GM21717 (cell line): ENCODE measurements around the gene NF2.

ENCODE experiments used
- ATAC-seq: cut with Tn5 transposase; IDR thresholded peaks from one replicate; pipeline ENCODE4 v1.9.1; 2021; ENCODE audit warnings: mild to moderate bottlenecking, moderate library complexity; ENCODE audit not compliant: unreplicated experiment

Gene NF2

DNA sequence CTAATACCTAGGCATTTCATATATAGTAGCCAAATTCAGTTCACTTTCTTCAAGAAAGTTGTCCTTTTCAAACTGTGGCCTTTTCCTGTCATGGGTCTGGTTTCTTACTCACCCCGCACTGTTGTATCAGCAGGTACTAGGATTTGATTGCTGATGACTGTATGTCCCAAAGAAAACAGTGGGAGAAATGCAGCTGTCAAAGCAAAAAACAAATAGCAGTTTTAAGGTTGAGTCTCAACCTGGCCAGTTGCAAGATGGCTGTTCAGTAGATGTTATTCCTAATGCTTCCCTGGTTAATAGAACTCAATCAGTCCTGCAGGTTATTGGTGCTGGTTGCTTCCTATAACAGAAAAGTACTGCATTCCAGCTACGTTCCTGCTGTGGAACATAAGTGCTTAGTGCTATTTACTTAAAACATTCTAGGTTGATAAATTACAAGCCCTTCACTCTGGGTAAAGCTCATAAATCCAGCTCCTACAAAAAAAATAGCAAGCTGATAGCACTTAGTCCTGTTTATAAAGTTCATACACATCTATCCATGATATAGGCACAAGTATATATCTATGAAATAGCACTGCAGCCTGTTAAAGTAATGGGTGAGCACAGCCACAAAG lies 26.6 kb downstream of the NF2 start:
- no peak for ATAC-seq

GRCh38 chr22:29630987-29631386 lies 27.6 kb downstream of the NF2 start:
- no peak for ATAC-seq

DNA sequence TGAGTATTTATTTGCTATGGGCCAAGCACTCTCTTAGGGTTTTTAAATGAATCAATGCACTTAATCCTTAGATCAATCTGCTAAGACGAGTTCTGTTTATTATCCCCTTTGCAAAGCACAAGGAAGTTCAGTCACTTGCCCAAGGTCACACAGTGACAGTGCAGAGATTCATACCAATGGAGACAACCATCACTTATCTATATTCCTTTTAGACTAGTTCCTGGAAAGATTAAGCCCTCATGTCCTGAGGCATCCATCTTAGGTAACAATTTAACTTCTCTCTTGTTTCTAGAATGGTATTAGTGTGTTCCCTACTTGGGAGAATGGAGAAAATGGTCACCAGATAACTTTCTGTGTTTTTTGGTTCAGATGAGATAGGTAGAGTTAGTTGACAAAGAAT lies 28.3 kb downstream of the NF2 start:
- no peak for ATAC-seq

DNA sequence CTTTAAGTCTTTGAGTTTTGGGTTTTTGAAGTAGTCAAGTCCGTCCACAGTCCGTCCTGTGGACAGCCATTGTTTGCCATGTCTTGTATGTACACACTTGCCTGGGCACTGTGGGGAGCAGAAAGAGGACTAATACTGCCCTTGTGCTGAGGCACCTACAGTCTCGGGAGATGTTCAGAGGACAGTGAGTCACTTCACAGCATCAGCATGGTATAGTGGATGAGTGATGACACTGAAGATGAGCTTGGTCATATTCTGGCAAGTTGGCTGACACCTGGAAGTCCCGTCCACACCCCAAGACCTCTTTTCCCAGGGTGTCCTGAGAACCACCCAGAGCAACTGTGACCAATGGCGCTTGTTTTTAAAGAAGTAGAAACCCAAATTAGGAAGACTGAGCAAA lies 29.2 kb downstream of the NF2 start:
- ATAC-seq: no peak

DNA sequence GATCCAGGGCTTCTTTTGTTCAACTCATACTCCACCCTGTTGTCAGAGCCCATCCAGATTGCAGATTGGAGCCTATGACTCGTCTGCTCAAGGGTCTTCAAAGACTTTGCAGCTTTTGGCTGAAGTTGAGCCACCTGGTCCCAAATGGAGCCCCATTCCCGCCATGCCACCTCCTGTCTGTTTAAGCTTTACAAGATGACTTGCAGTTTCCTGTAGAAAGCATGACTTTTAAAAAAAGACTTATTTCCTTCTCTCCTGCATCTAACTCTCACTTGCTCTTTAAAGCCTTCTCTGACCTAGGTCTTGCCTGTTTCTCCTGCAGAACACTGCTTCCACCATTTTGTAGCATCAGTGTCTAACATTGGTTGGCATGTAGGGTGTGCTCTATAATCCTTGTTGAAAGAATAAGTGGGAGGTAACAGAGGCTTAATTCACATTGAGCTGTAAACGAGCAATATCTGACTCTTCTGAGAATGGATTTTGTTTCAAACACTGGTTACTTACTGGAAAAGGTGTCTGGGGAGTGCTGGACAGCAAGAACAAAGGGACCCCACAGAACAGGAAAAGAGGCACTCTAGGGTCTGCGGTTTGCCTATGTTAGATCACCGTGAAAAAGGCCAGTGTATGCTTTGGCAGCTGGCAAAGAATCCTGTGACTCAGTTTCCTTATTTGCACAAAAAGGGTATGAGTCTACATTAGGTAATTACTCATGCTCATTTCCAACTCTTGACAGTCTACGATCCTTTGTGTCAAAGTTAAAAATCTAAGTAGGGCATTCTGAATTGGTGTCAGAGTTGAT lies 30.3 kb downstream of the NF2 start:
- ATAC-seq: no peak

GRCh38 chr22:29634847-29635246 lies 31.4 kb downstream of the NF2 start:
- ATAC-seq: no peak

DNA sequence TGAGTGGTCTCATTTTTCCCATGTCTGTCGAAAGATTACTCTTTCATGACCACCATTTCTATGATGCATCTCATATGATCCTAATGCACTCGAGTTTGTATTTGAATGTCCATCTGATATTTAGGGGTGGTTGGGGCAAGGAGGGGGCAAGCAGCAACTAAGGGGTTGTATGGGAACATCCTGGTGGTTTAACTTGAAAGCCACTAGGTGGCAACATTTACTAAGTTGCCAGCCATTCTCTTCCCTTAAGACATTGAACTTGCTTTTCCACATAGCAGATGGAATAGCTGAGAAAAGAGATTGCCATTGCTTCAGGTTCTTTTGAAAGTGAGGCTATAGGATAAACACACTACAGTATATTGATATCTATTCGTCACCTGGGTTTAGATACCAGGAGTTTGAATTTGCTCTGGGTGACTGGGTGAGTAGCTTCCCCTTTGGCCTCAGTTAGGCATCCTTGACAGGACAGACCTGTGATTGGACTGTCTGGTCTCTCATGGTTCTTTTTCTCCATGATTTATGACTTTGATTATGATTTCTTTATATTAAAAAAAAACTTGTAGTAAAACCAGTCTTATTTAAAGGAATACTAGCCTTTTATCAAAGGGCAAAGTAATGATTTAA lies 32.4 kb downstream of the NF2 start:
- ATAC-seq: no peak

DNA sequence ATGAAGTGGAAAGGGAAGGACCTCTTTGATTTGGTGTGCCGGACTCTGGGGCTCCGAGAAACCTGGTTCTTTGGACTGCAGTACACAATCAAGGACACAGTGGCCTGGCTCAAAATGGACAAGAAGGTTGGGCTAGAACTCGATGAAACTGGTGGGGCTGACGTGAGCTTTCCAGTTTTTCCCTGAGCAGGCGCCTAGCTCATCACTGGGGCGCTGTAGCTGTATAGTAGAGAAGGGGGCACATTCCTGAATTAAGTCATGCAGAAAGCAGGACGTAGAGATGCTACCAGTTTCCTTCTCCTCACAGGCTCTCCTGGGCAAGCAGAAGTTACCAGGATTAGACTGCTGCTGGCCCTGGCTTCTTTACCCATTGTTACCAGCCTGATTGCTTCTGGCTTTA lies 33.3 kb downstream of the NF2 start:
- no peak for ATAC-seq

DNA sequence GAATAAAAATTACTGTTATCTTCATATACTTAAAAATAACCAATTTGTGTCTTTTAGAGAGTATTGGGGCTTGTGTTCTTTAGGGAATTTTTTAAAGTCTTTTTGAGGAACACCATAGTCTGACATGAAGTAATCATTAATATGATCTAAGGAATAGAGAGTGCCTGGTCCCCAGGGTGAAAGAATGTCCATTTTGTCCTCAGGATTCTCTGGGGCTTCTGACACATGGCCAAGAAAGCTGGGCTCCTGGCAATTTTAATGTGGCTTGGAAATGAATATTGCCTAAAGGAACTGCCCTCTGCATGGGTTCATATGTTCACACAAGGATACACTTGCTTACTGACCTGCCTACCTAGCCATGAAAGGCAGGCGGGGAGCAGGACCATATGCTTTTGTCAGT lies 33.7 kb downstream of the NF2 start:
- no peak for ATAC-seq

DNA sequence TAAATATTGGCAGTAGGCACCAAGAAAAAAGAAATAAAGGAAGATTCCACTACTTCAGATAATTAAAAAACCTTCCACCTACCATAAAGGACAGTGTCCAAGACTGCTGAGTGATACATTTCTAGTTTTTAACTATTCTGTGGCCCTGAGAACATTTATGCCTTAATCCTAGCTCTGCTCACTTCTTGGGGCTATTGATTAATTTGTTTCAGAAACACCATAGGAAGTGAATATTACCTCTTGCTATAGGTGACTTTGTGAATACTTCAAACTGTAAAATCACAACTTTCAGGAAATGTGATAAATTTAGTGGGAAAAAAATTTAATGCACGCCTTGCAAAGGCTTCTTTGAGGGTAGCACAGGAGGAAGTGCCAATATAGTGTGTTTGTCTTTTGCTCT lies 35.2 kb downstream of the NF2 start:
- no peak for ATAC-seq

GRCh38 chr22:29639096-29639495 lies 35.7 kb downstream of the NF2 start:
- no peak for ATAC-seq

GRCh38 chr22:29641042-29641699 lies 37.7 kb downstream of the NF2 start:
- ATAC-seq: no peak

DNA sequence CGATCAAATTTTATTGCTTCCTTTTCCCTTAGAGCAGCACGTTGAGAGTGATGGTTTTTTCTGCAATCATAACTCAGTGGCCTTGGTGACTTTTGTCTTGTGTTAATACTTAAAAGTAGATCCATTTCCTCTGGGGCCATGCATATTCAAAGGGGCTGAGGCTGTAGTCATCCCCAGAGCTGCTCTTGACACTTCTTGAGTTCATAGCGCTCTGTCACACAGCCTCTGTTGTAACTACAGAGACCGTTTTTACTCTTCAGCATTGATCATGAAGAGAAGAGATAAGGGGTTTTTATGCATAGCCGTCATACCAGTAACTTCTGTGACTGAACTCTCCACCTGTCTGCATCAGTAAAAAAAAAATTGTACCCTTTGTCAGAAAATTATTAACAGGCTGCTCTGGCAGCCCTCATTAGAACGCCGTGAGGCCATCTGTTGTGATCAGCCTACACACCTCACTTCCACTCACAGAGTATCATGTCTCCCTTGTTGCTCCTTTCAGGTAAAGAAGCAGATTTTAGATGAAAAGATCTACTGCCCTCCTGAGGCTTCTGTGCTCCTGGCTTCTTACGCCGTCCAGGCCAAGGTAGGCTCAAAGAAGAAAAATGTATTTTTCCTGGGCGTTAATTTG lies 38.4 kb downstream of the NF2 start:
- no peak for ATAC-seq

GRCh38 chr22:29642694-29643093 lies 39.3 kb downstream of the NF2 start:
- ATAC-seq: no peak

GRCh38 chr22:29647954-29648737 lies 44.7 kb downstream of the NF2 start:
- ATAC-seq: no peak

DNA sequence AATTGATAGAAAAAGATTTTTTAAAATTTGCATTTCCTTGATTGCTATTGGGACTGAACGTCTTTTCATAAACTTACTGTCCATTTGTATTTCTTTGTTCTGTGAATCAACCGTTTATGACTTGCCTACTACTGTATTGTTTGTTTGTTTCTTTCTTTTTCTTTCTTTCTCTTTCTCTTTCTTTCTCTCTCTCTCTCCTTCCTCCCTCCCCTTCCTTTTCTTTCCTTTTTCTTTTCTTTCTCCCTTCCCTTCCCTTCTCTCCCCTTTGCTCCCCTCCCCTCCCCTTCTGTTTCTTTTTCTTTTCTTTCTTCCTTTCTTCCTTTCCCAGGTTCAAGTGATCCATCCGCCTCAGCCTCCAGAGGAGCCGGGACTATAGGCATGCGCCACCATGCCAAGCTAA lies 46.9 kb downstream of the NF2 start:
- ATAC-seq: no peak

DNA sequence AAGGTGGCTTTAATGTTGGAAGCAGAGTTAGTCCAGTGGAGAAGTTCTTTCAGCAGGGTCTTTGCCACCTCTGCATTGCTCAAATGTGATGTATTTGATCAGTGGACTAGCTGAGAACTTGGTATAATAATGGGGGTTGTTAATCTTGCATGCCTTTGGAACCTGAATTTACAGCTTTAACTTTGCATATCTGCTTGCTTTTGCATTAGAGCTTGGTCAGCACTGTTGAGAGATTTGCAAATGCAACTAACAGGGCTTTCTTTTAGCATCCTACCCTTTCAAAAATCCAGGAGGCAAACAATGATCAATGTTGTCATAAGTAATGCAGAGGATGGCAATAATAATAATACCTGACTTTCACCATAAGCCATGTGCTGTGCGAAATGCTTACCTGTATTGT lies 48.2 kb downstream of the NF2 start:
- ATAC-seq: no peak

DNA sequence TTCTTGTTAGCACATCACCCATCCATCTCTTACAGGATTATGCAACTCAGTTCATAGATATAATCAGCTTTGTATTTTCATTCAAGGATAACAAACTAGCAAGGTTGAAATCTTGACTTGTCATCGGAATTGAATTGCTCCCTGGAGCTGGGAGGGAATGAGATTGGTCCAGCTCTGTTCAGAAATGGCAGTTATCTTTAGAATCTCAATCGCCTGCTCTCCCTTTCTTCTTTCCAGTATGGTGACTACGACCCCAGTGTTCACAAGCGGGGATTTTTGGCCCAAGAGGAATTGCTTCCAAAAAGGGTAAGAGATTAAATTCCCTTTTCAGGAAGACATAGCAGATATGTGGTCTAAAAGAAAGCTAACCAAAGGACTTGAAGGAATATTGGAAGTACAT lies 51.0 kb downstream of the NF2 start:
- ATAC-seq: no peak

- no peak for ATAC-seq
These were observed 51.4 kb downstream of the NF2 start for GRCh38 chr22:29654882-29655281.

DNA sequence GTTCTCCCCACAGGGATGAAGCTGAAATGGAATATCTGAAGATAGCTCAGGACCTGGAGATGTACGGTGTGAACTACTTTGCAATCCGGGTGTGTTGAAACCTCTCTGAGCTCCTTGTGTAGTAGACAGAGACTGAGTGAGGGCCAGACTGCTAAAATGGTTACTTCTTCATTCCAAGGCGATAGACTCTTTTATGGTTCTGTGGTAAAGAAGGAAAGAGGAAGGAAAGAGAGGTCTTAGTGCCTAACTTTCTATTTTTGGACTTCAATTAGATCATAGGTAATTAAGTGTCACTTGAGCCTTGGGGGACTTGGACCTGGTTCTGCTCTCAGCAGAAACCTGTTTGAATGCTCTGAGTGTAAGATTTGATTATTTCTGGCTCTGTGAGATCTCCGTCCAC lies 54.7 kb downstream of the NF2 start:
- no peak for ATAC-seq

GRCh38 chr22:29660021-29660420 lies 56.6 kb downstream of the NF2 start:
- ATAC-seq: no peak
